Measurements from ENCODE around the gene RERG.

Gene RERG

DNA sequence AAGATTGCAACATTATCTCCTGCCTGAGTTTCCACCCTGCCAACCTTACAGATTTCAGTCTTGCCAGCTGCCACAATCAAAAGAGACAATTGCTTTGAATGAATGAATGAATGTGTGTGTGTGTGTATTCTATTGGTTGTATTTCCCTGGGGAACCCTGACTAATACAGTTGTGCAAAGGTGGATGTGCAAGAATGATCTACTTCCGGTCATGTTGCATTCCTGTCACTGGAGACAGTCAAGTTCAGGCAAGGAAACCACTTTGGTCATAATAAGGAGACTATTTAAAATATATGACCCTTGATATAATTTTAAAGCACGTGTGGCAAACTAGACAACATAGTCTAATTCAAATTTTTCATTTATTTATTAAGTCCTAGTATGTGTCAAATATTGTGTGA lies 13.1 kb downstream of the RERG start:
- ChIA-PET CTCF (interaction anchor here (0.9 to 3.8 kb wide), 3 partner anchors 12 to 20 kb away, joined by 3 to 30 read pairs (median 3); partner anchors contain the start of gene RERG), POLR2A (no interaction called here)
- H3K4me3 ChIP-seq (ENCODE audit: low read depth, low read length), result no peak overlapping the region
- peak; percentile 21 for TF ChIP-seq CTCF (IDR thresholded peaks at IDR 0.05; ENCODE audit: insufficient read depth, low read length, missing control alignments)
- DNase-seq (ENCODE audit: low read depth, low spot score), result no peak

- CTCF ChIA-PET, result interaction anchor here (0.6 to 3.8 kb wide), 2 partner anchors 14 to 981 kb away, joined by 3 to 30 read pairs; partner anchors contain the start of gene RERG
Observed at GRCh38 chr12:15206831-15207389, 14.3 kb downstream of the RERG start.

DNA sequence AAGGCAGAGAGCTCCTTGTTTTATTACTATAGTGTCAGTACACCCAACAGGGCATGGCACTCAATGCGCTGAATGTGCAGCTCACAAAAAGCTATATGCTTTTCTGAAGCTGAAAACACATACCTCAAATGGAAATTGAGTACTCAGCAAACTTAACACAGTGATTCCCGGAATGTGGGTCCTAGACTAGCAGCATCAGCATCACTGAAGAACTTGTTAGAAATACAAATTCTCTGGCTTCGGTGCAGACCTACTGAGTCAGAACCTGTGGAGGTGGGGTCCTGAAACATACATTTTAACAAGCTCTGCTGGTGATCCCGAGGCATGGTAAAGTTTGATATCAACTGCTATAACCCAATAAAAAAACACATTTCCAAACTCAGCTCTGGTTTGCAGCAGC lies 14.9 kb downstream of the RERG start:
- TF ChIP-seq CTCF (IDR thresholded peaks at IDR 0.05; ENCODE audit: insufficient read depth, low read length, missing control alignments), result no peak
- no peak for DNase-seq (ENCODE audit: low read depth, low spot score)
- ChIA-PET CTCF (interaction anchor here (3.8 kb wide), 1 partner anchor 14 kb away, joined by 30 read pairs; the partner anchor contains the start of gene RERG), POLR2A (no interaction called here)
- no peak overlapping the region for H3K4me3 ChIP-seq (ENCODE audit: low read depth, low read length)

More at GRCh38 chr12:15206831-15207389, 14.3 kb downstream of the RERG start:
- H3K4me3 ChIP-seq (ENCODE audit: low read depth, low read length), result no peak overlapping the region
- no peak for DNase-seq (ENCODE audit: low read depth, low spot score)
- POLR2A ChIA-PET, result no interaction called here
- no peak for TF ChIP-seq CTCF (IDR thresholded peaks at IDR 0.05; ENCODE audit: insufficient read depth, low read length, missing control alignments)

- no peak for DNase-seq (ENCODE audit: low read depth, low spot score)
- ChIA-PET CTCF (interaction anchor here (3.8 kb wide), 1 partner anchor 15 kb away, joined by 30 read pairs; the partner anchor contains the start of gene RERG), POLR2A (no interaction called here)
- no peak for TF ChIP-seq CTCF (IDR thresholded peaks at IDR 0.05; ENCODE audit: insufficient read depth, low read length, missing control alignments)
- H3K4me3 ChIP-seq (ENCODE audit: low read depth, low read length), result no peak overlapping the region
Observed at GRCh38 chr12:15205341-15206010, 15.7 kb downstream of the RERG start.

- no peak for DNase-seq (ENCODE audit: low read depth, low spot score)
- no peak overlapping the region for H3K4me3 ChIP-seq (ENCODE audit: low read depth, low read length)
- ChIA-PET CTCF (interaction anchor here (1.4 kb wide), 1 partner anchor 20 kb away, joined by 8 read pairs; the partner anchor contains the start of gene RERG), POLR2A (no interaction called here)
- TF ChIP-seq CTCF (IDR thresholded peaks at IDR 0.05; ENCODE audit: insufficient read depth, low read length, missing control alignments), result no peak
Observed at GRCh38 chr12:15201456-15201855, 19.8 kb downstream of the RERG start.

DNA sequence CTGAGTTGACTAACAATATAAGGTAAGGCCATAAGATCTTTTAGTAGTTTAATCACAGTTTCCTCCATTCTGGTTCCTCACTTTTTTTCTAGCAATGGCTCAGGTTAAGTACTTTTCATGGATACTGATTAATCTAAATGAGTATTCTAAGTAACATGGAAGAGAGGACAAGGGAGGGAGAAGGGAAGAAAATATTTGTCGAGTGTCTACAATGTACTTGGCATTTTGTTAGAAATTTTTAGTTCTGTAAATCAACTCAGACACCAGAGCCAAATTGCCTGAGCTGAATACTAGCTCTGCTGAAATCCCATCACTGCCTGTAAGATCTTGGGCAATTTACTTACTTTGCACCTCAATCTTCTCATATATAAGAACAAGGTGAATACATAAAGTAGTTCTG lies 20.2 kb downstream of the RERG start:
- no peak for TF ChIP-seq CTCF (IDR thresholded peaks at IDR 0.05; ENCODE audit: insufficient read depth, low read length, missing control alignments)
- CTCF ChIA-PET, result interaction anchor here (1.4 kb wide), 1 partner anchor 20 kb away, joined by 8 read pairs; the partner anchor contains the start of gene RERG
- POLR2A ChIA-PET, result no interaction called here

More for the DNA sequence above, 20.2 kb downstream of the RERG start:
- H3K4me3 ChIP-seq (ENCODE audit: low read depth, low read length), result no peak overlapping the region
- no peak for DNase-seq (ENCODE audit: low read depth, low spot score)

Measured in AG04449 (cell line).